HG02840 (cell line): ENCODE data around the gene PSMD7.
A peak's percentile ranks its signal among the peaks of the same experiment; 100 is the strongest.

Experiments
- ATAC-seq: cut with Tn5 transposase; IDR thresholded peaks from one replicate; pipeline ENCODE4 v1.9.1; 2021; ENCODE audit warnings: mild to moderate bottlenecking, moderate library complexity, moderate number of reproducible peaks; ENCODE audit not compliant: unreplicated experiment, low FRiP score

Gene PSMD7

GRCh38 chr16:74296432-74297144, at the start of gene PSMD7:
Gene PSMD7, plus strand, starts transcription at chr16:74296814. Its CDS starts 101 bp downstream, at chr16:74296915.
- ATAC-seq = peak; percentile 98

GRCh38 chr16:74249254-74249653, 47.4 kb upstream of the PSMD7 start:
- no peak for ATAC-seq

- no peak for ATAC-seq
Observed at GRCh38 chr16:74249846-74250245, 46.8 kb upstream of the PSMD7 start.

GRCh38 chr16:74252329-74252728, 44.3 kb upstream of the PSMD7 start:
- ATAC-seq = no peak

- no peak for ATAC-seq
Observed at GRCh38 chr16:74253161-74253938, 43.3 kb upstream of the PSMD7 start.

- no peak for ATAC-seq
Observed at GRCh38 chr16:74257061-74257460, 39.6 kb upstream of the PSMD7 start.

- ATAC-seq = no peak
Observed at GRCh38 chr16:74261068-74261467, 35.5 kb upstream of the PSMD7 start.

GRCh38 chr16:74264811-74265210, 31.8 kb upstream of the PSMD7 start:
- ATAC-seq = no peak

- no peak for ATAC-seq
Observed at GRCh38 chr16:74268372-74268782, 28.2 kb upstream of the PSMD7 start.

GRCh38 chr16:74271872-74272271, 24.7 kb upstream of the PSMD7 start:
- no peak for ATAC-seq

- no peak for ATAC-seq
Observed at GRCh38 chr16:74275031-74275636, 21.5 kb upstream of the PSMD7 start.

- ATAC-seq = no peak
Observed at GRCh38 chr16:74275711-74276110, 20.9 kb upstream of the PSMD7 start.

- no peak for ATAC-seq
Observed at GRCh38 chr16:74277974-74278373, 18.6 kb upstream of the PSMD7 start.

- ATAC-seq = no peak
Observed at GRCh38 chr16:74279266-74279665, 17.3 kb upstream of the PSMD7 start.

- no peak for ATAC-seq
Observed at GRCh38 chr16:74279805-74280204, 16.8 kb upstream of the PSMD7 start.

- ATAC-seq = no peak
Observed at GRCh38 chr16:74280448-74280847, 16.2 kb upstream of the PSMD7 start.

GRCh38 chr16:74281300-74281699, 15.3 kb upstream of the PSMD7 start:
- no peak for ATAC-seq

GRCh38 chr16:74283716-74284115, 12.9 kb upstream of the PSMD7 start:
- no peak for ATAC-seq

- no peak for ATAC-seq
Observed at GRCh38 chr16:74288065-74288464, 8.5 kb upstream of the PSMD7 start.

GRCh38 chr16:74290356-74290755, 6.3 kb upstream of the PSMD7 start:
- ATAC-seq = no peak

- no peak for ATAC-seq
Observed at GRCh38 chr16:74291176-74291575, 5.4 kb upstream of the PSMD7 start.
